Urothelium cell line (cell line): ENCODE data around the gene NEK9.

Source experiments
- DNase-seq: peaks from one replicate; pipeline ENCODE4 v3.0.0; 2011; ENCODE audit warnings: low spot score, mixed read lengths
- FAIRE-seq: peaks from 2 replicates; lab custom pipeline; 2011; peaks lifted over from hg19 to GRCh38; lab: Jason Lieb, UNC

NEK9 gene

DNA sequence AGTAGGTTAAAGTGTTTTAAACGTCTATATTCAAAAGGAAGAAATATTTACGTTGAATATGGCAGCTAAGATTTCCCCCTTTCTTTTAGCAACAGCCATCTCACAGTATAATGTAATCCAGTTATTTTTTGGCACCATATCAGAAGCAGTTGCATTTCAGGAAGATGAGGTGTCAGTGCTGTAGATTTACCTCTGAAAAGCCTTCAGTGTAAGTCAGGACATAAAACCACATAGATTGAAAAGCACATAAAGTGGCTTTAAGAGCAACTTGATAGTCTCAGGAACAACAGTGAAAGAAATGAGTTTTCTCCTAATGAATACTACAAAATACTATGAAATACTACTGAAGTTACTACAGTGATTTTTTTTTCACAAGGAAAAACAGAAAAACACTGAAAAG is 82.5 kb downstream of the NEK9 start:
- no peak for DNase-seq
- FAIRE-seq = no peak

DNA sequence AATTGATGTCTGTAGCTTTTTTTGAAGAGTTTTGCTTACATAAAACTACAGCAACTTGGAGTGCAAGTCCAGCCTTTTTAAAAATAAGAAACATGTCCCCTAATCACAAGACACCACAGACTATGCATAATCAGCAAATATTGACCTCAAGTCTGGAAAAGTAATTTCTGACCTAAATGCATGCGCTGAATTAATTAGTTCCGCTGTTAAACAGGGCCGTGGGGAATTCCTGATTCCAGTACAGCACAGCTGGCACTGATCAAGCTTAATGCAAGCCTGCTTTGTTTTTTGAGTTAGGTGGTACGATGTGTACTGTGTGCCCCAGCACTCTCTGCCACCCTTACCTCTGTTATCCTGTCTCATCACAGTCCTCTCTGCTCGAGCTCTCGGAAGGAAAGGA is 84.8 kb downstream of the NEK9 start:
- FAIRE-seq (no peak), DNase-seq (no peak)

DNA sequence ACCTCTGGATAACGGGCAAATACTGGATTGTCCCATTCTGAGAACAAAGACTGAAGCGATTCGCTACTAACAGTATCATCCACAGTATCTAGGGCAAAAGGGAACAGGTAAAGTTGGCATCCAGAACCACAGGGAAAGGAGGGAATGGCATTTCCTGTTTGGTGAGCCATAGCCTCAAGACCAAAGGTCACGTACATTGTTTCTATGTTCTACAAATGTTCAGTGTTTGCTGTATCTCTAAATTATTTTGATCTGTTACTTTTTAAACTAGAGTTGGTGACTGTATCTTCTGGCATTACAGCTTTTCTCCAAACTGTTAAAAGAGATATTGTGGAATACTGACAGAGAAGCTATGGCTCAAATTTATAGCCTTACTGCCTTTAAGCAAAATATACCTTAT is 85.2 kb downstream of the NEK9 start:
- FAIRE-seq (no peak), DNase-seq (peak; percentile 36)

DNA sequence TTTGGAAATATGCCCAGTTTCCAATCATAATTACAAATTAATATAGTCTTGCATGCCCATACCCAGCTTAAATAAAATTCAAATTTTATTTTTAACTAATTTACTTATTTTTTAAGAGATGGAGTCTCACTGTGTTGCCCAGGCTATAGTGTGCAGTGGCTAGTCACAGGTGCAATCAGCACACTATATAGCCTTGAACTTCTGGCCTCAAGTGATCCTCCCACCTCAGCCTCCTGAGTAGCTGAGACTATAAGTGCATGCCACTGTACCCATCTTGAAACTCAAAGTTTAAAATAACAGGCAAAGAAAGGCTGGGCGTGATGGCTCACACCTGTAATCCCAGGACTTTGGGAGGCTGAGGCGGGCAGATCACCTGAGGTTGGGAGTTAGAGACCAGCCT is 85.9 kb downstream of the NEK9 start:
- DNase-seq (no peak), FAIRE-seq (no peak)

DNA sequence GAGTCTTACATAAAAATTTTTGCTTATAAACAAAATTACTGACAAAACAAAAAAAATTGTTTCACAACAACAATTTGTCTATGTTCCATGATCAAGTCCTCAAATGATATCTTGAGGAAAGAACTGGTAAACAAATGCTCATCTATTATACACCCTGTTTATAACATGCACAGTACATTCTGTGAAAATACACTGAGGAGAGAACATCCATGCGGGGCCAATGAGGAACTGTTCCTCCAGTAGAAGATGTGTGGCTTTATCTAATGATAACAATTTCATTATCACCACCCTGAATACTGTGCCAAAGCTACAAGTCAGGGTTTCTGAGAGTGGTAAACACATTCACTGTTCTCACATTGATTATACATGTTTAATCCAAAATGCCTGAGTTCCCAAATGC is 86.3 kb downstream of the NEK9 start:
- DNase-seq = no peak

GRCh38 chr14:75032939-75033338 is 93.9 kb downstream of the NEK9 start:
- DNase-seq (no peak), FAIRE-seq (no peak)

More for the DNA sequence above, 86.3 kb downstream of the NEK9 start:
- FAIRE-seq = no peak

GRCh38 chr14:75030147-75030546 is 96.7 kb downstream of the NEK9 start:
- DNase-seq (no peak), FAIRE-seq (no peak)
